K562 (cell line): ENCODE data around the gene UBE2E2. TPM values are rescaled to one million over a fixed set of nuclear protein-coding genes. Genes with fewer than 3 reads are reported as not detected.

ENCODE experiments used
- ATAC-seq: fragments of 200-7000 bp; cut with Tn5 transposase; 3 replicates; pipeline ENCODE4 v1.9.1; 2020; ENCODE audit warnings: moderate library complexity
- BruUV-seq: library from RNA; stranded (reverse); fragments of 400-500 nt; replicated peaks from 2 replicates; lab custom pipeline; 2021; lab: Mats Ljungman, UMichigan
- CTCF ChIA-PET: fragments of 300-600 bp; formaldehyde crosslinking; extraction: SDS; loops from one replicate; lab custom pipeline; 2021; ENCODE audit warnings: low intra/inter-chr PET ratio; lab: Yijun Ruan, JAX
- POLR2A ChIA-PET: fragments of 300-600, 350-650 bp; sonication (Branson Sonifier 250); formaldehyde crosslinking; extraction: SDS; loops from one replicate; lab custom pipeline; 2021; ENCODE audit warnings: antibody characterized with exemption, inconsistent platforms; lab: Yijun Ruan, JAX
- DNase-seq, 4 experiments: peaks; one replicate each; pipeline versions ENCODE4 v3.0.0 to v3.0.0-alpha.2; 2011 to 2018; ENCODE audit warnings: low spot score in 3 of 4, mixed read lengths in 3 of 4; ENCODE audit errors: extremely low read depth in 1 of 4
- FAIRE-seq: peaks from 2 replicates; lab custom pipeline; 2011; peaks lifted over from hg19 to GRCh38; lab: Jason Lieb, UNC
- H2AFZ ChIP-seq: 2 replicates; pipeline ENCODE4 v1.6.0; 2011; ENCODE audit warnings: low read depth, low read length, control low read depth, inconsistent platforms
- H3K27ac ChIP-seq: fragments of 200-600 bp; 3 replicates; pipeline ENCODE4 v1.8.0; 2011; ENCODE audit warnings: low read depth, mild to moderate bottlenecking, control low read depth, inconsistent platforms, low read length, moderate library complexity, mixed read lengths; ENCODE audit errors: extremely low read depth
- H3K27me3 ChIP-seq, 2 experiments: fragments of 300-600 bp in 1 of 2; 2 replicates in 1 of 2; 3 replicates in 1 of 2; pipeline versions ENCODE4 v1.6.0 to v1.8.0; 2011; ENCODE audit warnings: inconsistent platforms in 2 of 2, low read length in 2 of 2, mild to moderate bottlenecking in 1 of 2, mixed read lengths in 1 of 2, moderate library complexity in 1 of 2; ENCODE audit not compliant: control insufficient read depth in 2 of 2, insufficient read depth in 2 of 2
- H3K36me3 ChIP-seq: fragments of 300-600 bp; 3 replicates; pipeline ENCODE4 v1.8.0; 2011; ENCODE audit warnings: mild to moderate bottlenecking, low read length, inconsistent platforms; ENCODE audit not compliant: control insufficient read depth, insufficient read depth
- H3K4me1 ChIP-seq, 2 experiments: fragments of 200-600 bp in 1 of 2; replicated peaks in 1 of 2; 2 replicates in 1 of 2; 3 replicates in 1 of 2; pipeline versions ENCODE4 v1.5.1 to v1.8.0; 2011; ENCODE audit warnings: inconsistent platforms in 2 of 2, low read length in 2 of 2, mild to moderate bottlenecking in 1 of 2, mixed read lengths in 1 of 2, moderate library complexity in 1 of 2; ENCODE audit not compliant: control insufficient read depth in 2 of 2, insufficient read depth in 2 of 2
- H3K4me2 ChIP-seq: 2 replicates; pipeline ENCODE4 v1.6.1; 2011; ENCODE audit warnings: low read length, control low read depth, inconsistent platforms, mixed read lengths; ENCODE audit not compliant: insufficient read depth
- H3K4me3 ChIP-seq: fragments of 200-600 bp; sonication (generic), shearing (Covaris generic); 2 replicates; pipeline ENCODE4 v1.5.1; 2016; ENCODE audit warnings: control low read depth, inconsistent platforms
- H3K79me2 ChIP-seq: fragments of 200-600 bp; 3 replicates; pipeline ENCODE4 v1.8.0; 2011; ENCODE audit warnings: low read length, inconsistent platforms; ENCODE audit not compliant: control insufficient read depth, insufficient read depth
- H3K9ac ChIP-seq, 2 experiments: 2 replicates each; pipeline versions ENCODE4 v1.6.0 to v1.6.1; 2011; ENCODE audit warnings: low read depth in 2 of 2, low read length in 2 of 2, control low read depth in 1 of 2, inconsistent platforms in 1 of 2, mild to moderate bottlenecking in 1 of 2, mixed read lengths in 1 of 2; ENCODE audit not compliant: insufficient read depth in 1 of 2
- H3K9me1 ChIP-seq: one replicate; pipeline ENCODE4 v1.6.0; 2011; ENCODE audit warnings: inconsistent platforms, mild to moderate bottlenecking, low read length, moderate library complexity; ENCODE audit not compliant: control insufficient read depth, insufficient read depth
- H3K9me3 ChIP-seq: replicated peaks from 2 replicates; pipeline ENCODE4 v1.5.1; 2011; ENCODE audit warnings: low read depth, low read length, inconsistent platforms; ENCODE audit not compliant: control insufficient read depth, insufficient read depth
- H4K20me1 ChIP-seq: replicated peaks from 2 replicates; pipeline ENCODE4 v1.6.1; 2011; ENCODE audit warnings: low read length, inconsistent platforms, mixed read lengths; ENCODE audit not compliant: control insufficient read depth, insufficient read depth
- CAMTA2 ChIP-seq: fragments of 250-450 bp; sonication (Bioruptor Pico); conservative IDR thresholded peaks from 2 replicates; pipeline ENCODE4 v1.5.1; 2022
- HMGN3 ChIP-seq: IDR thresholded peaks from 2 replicates; pipeline ENCODE4 v1.6.1; 2011; ENCODE audit warnings: borderline replicate concordance, low read depth, mild to moderate bottlenecking, mixed read lengths, low read length; ENCODE audit not compliant: insufficient read length; ENCODE audit errors: extremely low read depth
- IRF1 ChIP-seq: sonication (generic); formaldehyde crosslinking; IDR thresholded peaks from 2 replicates; pipeline ENCODE4 v1.8.0; 2022; ENCODE audit warnings: missing genetic modification reagents, mild to moderate bottlenecking, borderline replicate concordance
- LCOR ChIP-seq: sonication (generic); formaldehyde crosslinking; IDR thresholded peaks from 2 replicates; pipeline ENCODE4 v1.8.0; 2022; ENCODE audit warnings: mild to moderate bottlenecking, missing genetic modification reagents
- MBD1 ChIP-seq: fragments of 250-450 bp; sonication (Bioruptor Pico); IDR thresholded peaks from 2 replicates; pipeline ENCODE4 v1.8.0; 2022; ENCODE audit warnings: inconsistent platforms
- MTA3 ChIP-seq: fragments of 450-650 bp; formaldehyde crosslinking; IDR thresholded peaks from 2 replicates; pipeline ENCODE4 v1.6.1; 2017; ENCODE audit warnings: mild to moderate bottlenecking, borderline replicate concordance
- NFE2 ChIP-seq: IDR thresholded peaks from 2 replicates; pipeline ENCODE4 v1.6.1; 2014; ENCODE audit warnings: antibody characterized with exemption, low read depth
- RCOR1 ChIP-seq, 2 experiments: IDR thresholded peaks; 2 replicates each; pipeline ENCODE4 v1.6.1; 2012; ENCODE audit warnings: low read depth in 2 of 2, low read length in 2 of 2, borderline replicate concordance in 1 of 2, improper control_type of control experiment in 1 of 2
- ZNF12 ChIP-seq: sonication (generic); formaldehyde crosslinking; IDR thresholded peaks from 2 replicates; pipeline ENCODE4 v1.4.0; 2020; ENCODE audit warnings: mild to moderate bottlenecking, missing genetic modification reagents
- ZNF133 ChIP-seq: fragments of 250-450 bp; sonication (Bioruptor Pico); IDR thresholded peaks from 2 replicates; pipeline ENCODE4 v1.4.0; 2020; ENCODE audit warnings: mild to moderate bottlenecking
- ZNF347 ChIP-seq: fragments of 450-650 bp; formaldehyde crosslinking; IDR thresholded peaks from 2 replicates; pipeline ENCODE4 v1.4.0; 2020; ENCODE audit warnings: low read depth, mild to moderate bottlenecking, moderate library complexity
- ZNF589 ChIP-seq: fragments of 200-800 bp; sonication (Bioruptor generic); IDR thresholded peaks from 2 replicates; pipeline ENCODE4 v1.6.1; 2016; ENCODE audit warnings: low read depth, missing genetic modification characterization, missing compliant biosample characterization
- WGBS: fragments of 100-300 bp; shearing (Covaris generic); methylation state at CpG from one replicate; pipeline ENCODE4 v1.1.6; 2016; ENCODE audit warnings: low coverage, mixed read lengths; ENCODE audit not compliant: insufficient coverage; ENCODE audit errors: missing lambda C conversion rate; 5-methylcytosine and 5-hydroxymethylcytosine counted together
- in situ Hi-C: fragments of 300-500 bp; cut with MboI; formaldehyde crosslinking; loops from 4 replicates; pipeline ENCODE4 v1.15.0; 2018; ENCODE audit warnings: inconsistent platforms, mixed read lengths
- intact Hi-C: fragments of 100-400 bp; cut with micrococcal nuclease; formaldehyde crosslinking; loops from 2 replicates; pipeline ENCODE4 v1.14.2; 2022
- polyA plus RNA-seq, 8 experiments: library from polyadenylated mRNA; depleted of rRNA in 4 of 8; stranded (reverse) in 5 of 8; unstranded in 3 of 8; fragments of >200 nt; fragmentation: Nextera tagmentation in 2 of 8; fragmentation: Illumina TruSeq in 1 of 8; extraction: Ambion mirVana in 2 of 8; extraction: Trizol in 1 of 8; gene quantifications; 2 replicates each; pipeline versions ENCODE4 v1.2.1 to v1.2.3, GENCODE V29; 2011 to 2014; ENCODE audit warnings: inconsistent platforms in 1 of 8, missing spikeins in 1 of 8
- total RNA-seq, 7 experiments: library from RNA; depleted of rRNA in 6 of 7; stranded (reverse); fragments of >200 nt in 6 of 7; fragmentation: Illumina TruSeq in 2 of 7; extraction: Trizol in 2 of 7; gene quantifications; 2 replicates each; pipeline versions ENCODE4 v1.2.1 to v1.2.3, GENCODE V29; 2011 to 2021; ENCODE audit warnings: low replicate concordance in 1 of 7
- TF ChIP-seq, protein P1 (sequence below): sonication (generic); formaldehyde crosslinking; IDR thresholded peaks from 2 replicates; pipeline ENCODE4 v1.8.0; 2022; ENCODE audit warnings: mild to moderate bottlenecking, missing genetic modification reagents
- TF ChIP-seq, protein P2 (sequence below): fragments of 450-650 bp; conservative IDR thresholded peaks from 2 replicates; pipeline ENCODE4 v1.6.1; 2016; ENCODE audit warnings: missing genetic modification characterization, low read depth, mild to moderate bottlenecking, missing compliant biosample characterization, moderate library complexity

Gene UBE2E2
- total and polyA plus RNA-seq, 9 of the 15 experiments (the other 6 are each of a cell fraction or from before 2014, with no cell fraction given), result 0.22 to 5.1 (median 1.9) TPM

GRCh38 chr3:23501201-23501802 is 298.2 kb downstream of the UBE2E2 start:
- TF ChIP-seq, protein P1, sequence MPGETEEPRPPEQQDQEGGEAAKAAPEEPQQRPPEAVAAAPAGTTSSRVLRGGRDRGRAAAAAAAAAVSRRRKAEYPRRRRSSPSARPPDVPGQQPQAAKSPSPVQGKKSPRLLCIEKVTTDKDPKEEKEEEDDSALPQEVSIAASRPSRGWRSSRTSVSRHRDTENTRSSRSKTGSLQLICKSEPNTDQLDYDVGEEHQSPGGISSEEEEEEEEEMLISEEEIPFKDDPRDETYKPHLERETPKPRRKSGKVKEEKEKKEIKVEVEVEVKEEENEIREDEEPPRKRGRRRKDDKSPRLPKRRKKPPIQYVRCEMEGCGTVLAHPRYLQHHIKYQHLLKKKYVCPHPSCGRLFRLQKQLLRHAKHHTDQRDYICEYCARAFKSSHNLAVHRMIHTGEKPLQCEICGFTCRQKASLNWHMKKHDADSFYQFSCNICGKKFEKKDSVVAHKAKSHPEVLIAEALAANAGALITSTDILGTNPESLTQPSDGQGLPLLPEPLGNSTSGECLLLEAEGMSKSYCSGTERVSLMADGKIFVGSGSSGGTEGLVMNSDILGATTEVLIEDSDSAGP (CRISPR knock-in tag), result no peak
- TF ChIP-seq ZNF12 (no peak), CAMTA2 (CRISPR knock-in tag) (no peak), MTA3 (no peak), ZNF589 (CRISPR knock-in tag) (no peak), HMGN3 (no peak), ZNF347 (CRISPR knock-in tag) (no peak), IRF1 (CRISPR knock-in tag) (no peak), ZNF133 (CRISPR knock-in tag) (no peak), LCOR (CRISPR knock-in tag) (no peak), MBD1 (CRISPR knock-in tag) (no peak), RCOR1 (IDR thresholded peaks at IDR 0.05; ENCODE audit: borderline replicate concordance in 1 of 2, low read depth in 2 of 2, low read length in 2 of 2) (no peak), NFE2 (no peak)
- TF ChIP-seq, protein P2, sequence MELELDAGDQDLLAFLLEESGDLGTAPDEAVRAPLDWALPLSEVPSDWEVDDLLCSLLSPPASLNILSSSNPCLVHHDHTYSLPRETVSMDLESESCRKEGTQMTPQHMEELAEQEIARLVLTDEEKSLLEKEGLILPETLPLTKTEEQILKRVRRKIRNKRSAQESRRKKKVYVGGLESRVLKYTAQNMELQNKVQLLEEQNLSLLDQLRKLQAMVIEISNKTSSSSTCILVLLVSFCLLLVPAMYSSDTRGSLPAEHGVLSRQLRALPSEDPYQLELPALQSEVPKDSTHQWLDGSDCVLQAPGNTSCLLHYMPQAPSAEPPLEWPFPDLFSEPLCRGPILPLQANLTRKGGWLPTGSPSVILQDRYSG, result no peak
- TF ChIP-seq, all 486 proteins: peak for 0
- ATAC-seq, result no peak
- Histone ChIP-seq H3K9me1 (no peaks in the 10 kb centered on the region), H3K4me3 (no peak overlapping the region), H3K4me1 (no peaks in the 10 kb centered on the region), H3K27me3 (no peaks in the 10 kb centered on the region), H4K20me1 (no peaks in the 10 kb centered on the region), H3K9ac (no peak overlapping the region), H2AFZ (no peak overlapping the region), H3K27ac (no peak overlapping the region), H3K4me2 (no peak overlapping the region), H3K9me3 (peaks cover 1% of the 10 kb centered on the region; the same call in 1 of the 2 replicates), H3K79me2 (no peaks in the 10 kb centered on the region), H3K36me3 (no peaks in the 10 kb centered on the region)
- FAIRE-seq, result no peak
- intact Hi-C loops (no loop called here), in situ Hi-C loops (no loop called here)
- ChIA-PET CTCF (no interaction called here), POLR2A (no interaction called here)
- WGBS, result 5% methylated on average over 4 of the region's 4 CpGs
- no TSS peak for BruUV-seq
- DNase-seq, result no peak
